CD4-positive, alpha-beta T cell (primary cell): ENCODE results near the gene PROSER1. TPM values are rescaled to one million over a fixed set of nuclear protein-coding genes. Genes with fewer than 3 reads are reported as not detected.

ENCODE experiments used
- ATAC-seq: fragments of 200-7000 bp; cut with Tn5 transposase; one replicate; pipeline ENCODE4 v1.10.0; 2022; ENCODE audit warnings: mild to moderate bottlenecking; ENCODE audit not compliant: poor library complexity
- CTCF ChIA-PET: fragments of 350-600 bp; sonication (Branson Sonifier 250); formaldehyde crosslinking; loops from one replicate; lab custom pipeline; 2021; ENCODE audit warnings: antibody characterized with exemption, inconsistent platforms; lab: Charles Lee
- POLR2A ChIA-PET: fragments of 350-600 bp; sonication (Branson Sonifier 250); formaldehyde crosslinking; loops from one replicate; lab custom pipeline; 2021; ENCODE audit warnings: antibody characterized with exemption, inconsistent platforms; lab: Charles Lee
- DNase-seq, 14 experiments: peaks; one replicate each; pipeline ENCODE4 v3.0.0-alpha.2; 2013 to 2020; ENCODE audit warnings: mixed read lengths in 2 of 14
- H3K27ac ChIP-seq, 2 donors: one replicate each; pipeline versions ENCODE4 v1.5.1 to v1.7.0; 2013; ENCODE audit warnings: low read length in 2 of 2, low read depth in 1 of 2, mild to moderate bottlenecking in 1 of 2
- H3K27me3 ChIP-seq, 2 experiments: 1 replicate in 1 of 2; 2 replicates in 1 of 2; pipeline versions ENCODE4 v1.6.1 to v1.7.0; 2013; ENCODE audit warnings: low read length in 2 of 2, control low read depth in 1 of 2, mild to moderate bottlenecking in 1 of 2, moderate library complexity in 1 of 2; ENCODE audit not compliant: insufficient read depth in 2 of 2, control insufficient read depth in 1 of 2
- H3K36me3 ChIP-seq: one replicate; pipeline ENCODE4 v1.6.1; 2013; ENCODE audit warnings: low read length, control low read depth; ENCODE audit not compliant: insufficient read depth
- H3K4me1 ChIP-seq: one replicate; pipeline ENCODE4 v1.6.1; 2013; ENCODE audit warnings: low read length, control low read depth; ENCODE audit not compliant: insufficient read depth
- H3K4me3 ChIP-seq: one replicate; pipeline ENCODE4 v1.5.1; 2013; ENCODE audit warnings: mild to moderate bottlenecking, low read length, moderate library complexity
- H3K9me3 ChIP-seq, 2 experiments: 1 replicate in 1 of 2; 2 replicates in 1 of 2; pipeline versions ENCODE4 v1.6.1 to v1.7.0; 2013; ENCODE audit warnings: low read length in 2 of 2, mild to moderate bottlenecking in 2 of 2, control low read depth in 1 of 2, moderate library complexity in 1 of 2; ENCODE audit not compliant: control insufficient read depth in 1 of 2, insufficient read depth in 1 of 2
- H3K27ac Mint-ChIP-seq: one replicate; pipeline ENCODE4 v1.8.0; 2020; ENCODE audit warnings: mixed read lengths
- H3K27me3 Mint-ChIP-seq: one replicate; pipeline ENCODE4 v1.8.0; 2021; ENCODE audit warnings: mixed read lengths
- H3K36me3 Mint-ChIP-seq: one replicate; pipeline ENCODE4 v1.8.0; 2021; ENCODE audit warnings: low read depth, mixed read lengths
- H3K4me1 Mint-ChIP-seq: one replicate; pipeline ENCODE4 v1.8.0; 2021; ENCODE audit warnings: low read depth, mixed read lengths
- H3K4me3 Mint-ChIP-seq: one replicate; pipeline ENCODE4 v1.8.0; 2020; ENCODE audit warnings: mild to moderate bottlenecking, mixed read lengths
- H3K9me3 Mint-ChIP-seq: one replicate; pipeline ENCODE4 v1.8.0; 2020; ENCODE audit warnings: mixed read lengths
- CTCF ChIP-seq: fragments of 200-600 bp; IDR thresholded peaks from one replicate; pipeline ENCODE4 v1.8.0; 2022; ENCODE audit warnings: antibody characterized with exemption, mild to moderate bottlenecking
- intact Hi-C, 2 experiments: fragments of 100-400 bp; cut with DNase I in 1 of 2; cut with micrococcal nuclease in 1 of 2; formaldehyde crosslinking; loops; one replicate each; pipeline versions ENCODE4 v1.15.1 to v1.9.0; 2023 to 2025; cut with DNase I, micrococcal nuclease
- total RNA-seq, 174 experiments: library from RNA in 2 of 174; stranded (reverse) in 2 of 174; gene quantifications; one replicate each; pipeline ENCODE4 v1.2.3 and lab custom pipeline; 2021 to 2026

The PROSER1 gene
- total RNA-seq, 2 experiments from 2014 or later: 29.3 to 35.3 TPM

GRCh38 chr13:39072842-39073241 is 35.0 kb upstream of the PROSER1 start:
- Histone ChIP-seq H3K36me3 (no peaks in the 10 kb centered on the region), H3K27me3 (peaks cover 17 to 21% of the 10 kb centered on the region in 2 experiments), H3K9me3 (no peaks in the 10 kb centered on the region), H3K27ac (no peak overlapping the region), H3K4me3 (no peak overlapping the region), H3K4me1 (no peaks in the 10 kb centered on the region)
- no peaks in the 10 kb centered on the region for H3K9me3 Mint-ChIP-seq
- ATAC-seq (no peak), DNase-seq (no peak)
- H3K36me3 Mint-ChIP-seq: no peaks in the 10 kb centered on the region
- no peak overlapping the region for H3K27ac Mint-ChIP-seq
- H3K27me3 Mint-ChIP-seq: peaks cover 54% of the 10 kb centered on the region
- H3K4me3 Mint-ChIP-seq: no peak overlapping the region
- no peaks in the 10 kb centered on the region for H3K4me1 Mint-ChIP-seq
- intact Hi-C loops: no loop called here
- POLR2A ChIA-PET: no interaction called here
- CTCF ChIA-PET: no interaction called here
- TF ChIP-seq CTCF: no peak

GRCh38 chr13:39062004-39062403 is 24.1 kb upstream of the PROSER1 start:
- ChIA-PET POLR2A (no interaction called here), CTCF (no interaction called here)
- no peaks in the 10 kb centered on the region for H3K9me3 ChIP-seq
- H3K36me3 ChIP-seq: no peaks in the 10 kb centered on the region
- intact Hi-C loops: no loop called here
- Mint-ChIP-seq H3K27me3 (no peaks in the 10 kb centered on the region), H3K36me3 (peaks cover 21% of the 10 kb centered on the region), H3K4me3 (no peak overlapping the region), H3K27ac (no peak overlapping the region), H3K9me3 (peaks cover 2% of the 10 kb centered on the region), H3K4me1 (peaks cover 15% of the 10 kb centered on the region)
- no peak for ATAC-seq
- H3K27ac ChIP-seq: no peak overlapping the region
- no peaks in the 10 kb centered on the region for H3K4me1 ChIP-seq
- no peak for DNase-seq
- TF ChIP-seq CTCF: no peak
- no peaks in the 10 kb centered on the region for H3K27me3 ChIP-seq
- no peak overlapping the region for H3K4me3 ChIP-seq

- Mint-ChIP-seq H3K36me3 (peaks cover 27% of the 10 kb centered on the region), H3K9me3 (no peaks in the 10 kb centered on the region), H3K27ac (no peak overlapping the region), H3K27me3 (no peaks in the 10 kb centered on the region), H3K4me3 (no peak overlapping the region), H3K4me1 (peaks cover 15% of the 10 kb centered on the region)
- Histone ChIP-seq H3K4me1 (no peaks in the 10 kb centered on the region), H3K9me3 (no peaks in the 10 kb centered on the region), H3K27ac (no peak overlapping the region), H3K4me3 (no peak overlapping the region), H3K36me3 (no peaks in the 10 kb centered on the region), H3K27me3 (no peaks in the 10 kb centered on the region)
- ChIA-PET CTCF (interaction anchor here (0.7 kb wide), 1 partner anchor 10 kb away, joined by 3 read pairs; no protein-coding TSS in a partner anchor), POLR2A (no interaction called here)
- DNase-seq: no peak
- TF ChIP-seq CTCF: no peak
- ATAC-seq: no peak
- intact Hi-C loops: no loop called here
Measured at GRCh38 chr13:39058040-39058439, 20.2 kb upstream of the PROSER1 start.
